ENCODE data around the gene CST9.

DNA sequence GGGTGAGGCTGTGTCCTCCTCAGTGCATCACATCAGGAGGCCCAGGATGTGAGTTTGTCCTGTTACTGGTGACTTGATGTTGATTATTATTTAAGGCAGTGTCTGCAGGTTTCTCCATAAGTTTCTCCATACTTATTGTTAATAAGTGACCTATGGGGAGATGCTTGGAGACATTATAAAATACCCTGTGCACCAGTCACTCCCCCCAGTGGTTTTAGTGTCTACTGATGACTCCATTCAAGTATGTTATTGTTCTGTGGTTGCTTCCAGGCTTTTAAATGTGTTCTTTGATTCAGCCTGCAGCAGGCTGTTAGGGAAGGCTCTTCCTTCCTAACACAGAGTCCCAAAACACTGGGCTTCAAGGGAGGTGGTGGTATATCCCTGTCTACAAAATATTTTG, 46.7 kb upstream of the CST9 start:
- TF ChIP-seq EZH2phosphoT487 (IDR thresholded peaks at IDR 0.05; ENCODE audit: borderline replicate concordance, low read length), result no peak
- TF ChIP-seq, protein P1, sequence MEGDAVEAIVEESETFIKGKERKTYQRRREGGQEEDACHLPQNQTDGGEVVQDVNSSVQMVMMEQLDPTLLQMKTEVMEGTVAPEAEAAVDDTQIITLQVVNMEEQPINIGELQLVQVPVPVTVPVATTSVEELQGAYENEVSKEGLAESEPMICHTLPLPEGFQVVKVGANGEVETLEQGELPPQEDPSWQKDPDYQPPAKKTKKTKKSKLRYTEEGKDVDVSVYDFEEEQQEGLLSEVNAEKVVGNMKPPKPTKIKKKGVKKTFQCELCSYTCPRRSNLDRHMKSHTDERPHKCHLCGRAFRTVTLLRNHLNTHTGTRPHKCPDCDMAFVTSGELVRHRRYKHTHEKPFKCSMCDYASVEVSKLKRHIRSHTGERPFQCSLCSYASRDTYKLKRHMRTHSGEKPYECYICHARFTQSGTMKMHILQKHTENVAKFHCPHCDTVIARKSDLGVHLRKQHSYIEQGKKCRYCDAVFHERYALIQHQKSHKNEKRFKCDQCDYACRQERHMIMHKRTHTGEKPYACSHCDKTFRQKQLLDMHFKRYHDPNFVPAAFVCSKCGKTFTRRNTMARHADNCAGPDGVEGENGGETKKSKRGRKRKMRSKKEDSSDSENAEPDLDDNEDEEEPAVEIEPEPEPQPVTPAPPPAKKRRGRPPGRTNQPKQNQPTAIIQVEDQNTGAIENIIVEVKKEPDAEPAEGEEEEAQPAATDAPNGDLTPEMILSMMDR (conservative IDR thresholded peaks at IDR 0.05; ENCODE audit: low read depth, low read length), result no peak
- no peak for TF ChIP-seq EZH2 (IDR thresholded peaks at IDR 0.05; ENCODE audit: low read length, unreplicated experiment)

All from PC-3 (cell line).